H9 (cell line): Measurements from ENCODE around the gene ZDHHC1. TPM values are rescaled to one million over a fixed set of nuclear protein-coding genes. Genes with fewer than 3 reads are reported as not detected.

Experiments used
- DNase-seq: peaks from one replicate; pipeline ENCODE4 v3.0.0-alpha.2; 2017
- H2AFZ ChIP-seq: one replicate; pipeline ENCODE4 v1.6.1; 2013; ENCODE audit warnings: mild to moderate bottlenecking, low read length, control low read depth, moderate library complexity
- H2AK5ac ChIP-seq: 2 replicates; pipeline ENCODE4 v1.6.1; 2013; ENCODE audit warnings: low read length, control low read depth, mixed read lengths; ENCODE audit not compliant: insufficient read length
- H2BK120ac ChIP-seq: one replicate; pipeline ENCODE4 v1.6.1; 2013; ENCODE audit warnings: low read depth, mild to moderate bottlenecking, low read length, control low read depth, inconsistent platforms; ENCODE audit not compliant: poor library complexity, severe bottlenecking
- H2BK12ac ChIP-seq: 2 replicates; pipeline ENCODE4 v1.6.1; 2013; ENCODE audit warnings: low read length, control low read depth, mixed read lengths, low read depth; ENCODE audit not compliant: insufficient read length
- H2BK15ac ChIP-seq: 2 replicates; pipeline ENCODE4 v1.6.1; 2013; ENCODE audit warnings: low read depth, low read length, control low read depth
- H2BK20ac ChIP-seq: one replicate; pipeline ENCODE4 v1.6.1; 2013; ENCODE audit warnings: low read depth, mild to moderate bottlenecking, low read length, control low read depth, inconsistent platforms; ENCODE audit not compliant: poor library complexity, severe bottlenecking
- H2BK5ac ChIP-seq: 2 replicates; pipeline ENCODE4 v1.6.1; 2013; ENCODE audit warnings: low read length, control low read depth, mixed read lengths; ENCODE audit not compliant: insufficient read length
- H3K14ac ChIP-seq: 2 replicates; pipeline ENCODE4 v1.6.1; 2013; ENCODE audit warnings: low read length, control low read depth; ENCODE audit not compliant: insufficient read depth
- H3K18ac ChIP-seq: 2 replicates; pipeline ENCODE4 v1.6.1; 2013; ENCODE audit warnings: low read depth, mild to moderate bottlenecking, mixed read lengths, low read length, control low read depth; ENCODE audit not compliant: insufficient read length
- H3K23ac ChIP-seq: 2 replicates; pipeline ENCODE4 v1.6.1; 2013; ENCODE audit warnings: low read length, control low read depth, mixed read lengths, low read depth; ENCODE audit not compliant: insufficient read length
- H3K23me2 ChIP-seq: 2 replicates; pipeline ENCODE4 v1.6.1; 2013; ENCODE audit warnings: low read depth, mild to moderate bottlenecking, mixed read lengths, low read length, control low read depth; ENCODE audit not compliant: insufficient read length, poor library complexity, severe bottlenecking
- H3K27ac ChIP-seq: 2 replicates; pipeline ENCODE4 v1.5.1; 2013; ENCODE audit warnings: low read length, control low read depth, mixed read lengths, low read depth; ENCODE audit not compliant: insufficient read length
- H3K27me3 ChIP-seq: 2 replicates; pipeline ENCODE4 v1.6.1; 2013; ENCODE audit warnings: low read length, control low read depth, inconsistent platforms; ENCODE audit not compliant: insufficient read depth
- H3K4ac ChIP-seq: 2 replicates; pipeline ENCODE4 v1.6.1; 2013; ENCODE audit warnings: low read depth, mild to moderate bottlenecking, control low read depth, inconsistent platforms, low read length, moderate library complexity
- H3K4me1 ChIP-seq: 2 replicates; pipeline ENCODE4 v1.6.1; 2013; ENCODE audit warnings: low read length, control low read depth, inconsistent platforms; ENCODE audit not compliant: insufficient read depth
- H3K4me2 ChIP-seq: 2 replicates; pipeline ENCODE4 v1.6.1; 2013; ENCODE audit warnings: low read length, control low read depth, mixed read lengths; ENCODE audit not compliant: insufficient read length, insufficient read depth
- H3K56ac ChIP-seq: 2 replicates; pipeline ENCODE4 v1.6.1; 2013; ENCODE audit warnings: low read depth, mild to moderate bottlenecking, mixed read lengths, low read length, control low read depth; ENCODE audit not compliant: insufficient read length
- H3K79me1 ChIP-seq: 2 replicates; pipeline ENCODE4 v1.6.1; 2013; ENCODE audit warnings: low read depth, mild to moderate bottlenecking, moderate library complexity, low read length, control low read depth, inconsistent platforms; ENCODE audit not compliant: insufficient read depth, poor library complexity, severe bottlenecking
- H3K79me2 ChIP-seq: 2 replicates; pipeline ENCODE4 v1.6.1; 2013; ENCODE audit warnings: low read length, control low read depth, inconsistent platforms; ENCODE audit not compliant: insufficient read depth
- H3K9ac ChIP-seq: 2 replicates; pipeline ENCODE4 v1.6.1; 2013; ENCODE audit warnings: low read length, control low read depth, mixed read lengths; ENCODE audit not compliant: insufficient read length; ENCODE audit errors: extremely low read depth
- H3K9me3 ChIP-seq: one replicate; pipeline ENCODE4 v1.6.1; 2013; ENCODE audit warnings: low read depth, low read length, inconsistent platforms; ENCODE audit not compliant: control insufficient read depth
- H3T11ph ChIP-seq: one replicate; pipeline ENCODE4 v1.6.1; 2013; ENCODE audit warnings: mild to moderate bottlenecking, low read length, control low read depth, inconsistent platforms
- H4K20me1 ChIP-seq: one replicate; pipeline ENCODE4 v1.6.1; 2013; ENCODE audit not compliant: control insufficient read depth, insufficient read length, insufficient read depth
- H4K5ac ChIP-seq: 2 replicates; pipeline ENCODE4 v1.6.1; 2013; ENCODE audit warnings: low read depth, mild to moderate bottlenecking, mixed read lengths, low read length, control low read depth; ENCODE audit not compliant: insufficient read length
- H4K8ac ChIP-seq: replicated peaks from 2 replicates; pipeline ENCODE4 v1.6.1; 2013; ENCODE audit warnings: low read length, control low read depth, mixed read lengths, low read depth; ENCODE audit not compliant: insufficient read length
- H4K91ac ChIP-seq: 2 replicates; pipeline ENCODE4 v1.6.1; 2013; ENCODE audit warnings: low read depth, mild to moderate bottlenecking, moderate library complexity, mixed read lengths, low read length, control low read depth; ENCODE audit not compliant: insufficient read length
- H3K27ac Mint-ChIP-seq, 3 experiments: 2 replicates in 2 of 3; 3 replicates in 1 of 3; pipeline ENCODE4 v1.8.0; 2020 to 2021; ENCODE audit warnings: mixed read lengths in 3 of 3, mild to moderate bottlenecking in 1 of 3, moderate library complexity in 1 of 3
- H3K27me3 Mint-ChIP-seq: 2 replicates; pipeline ENCODE4 v1.8.0; 2021; ENCODE audit warnings: low read depth, mild to moderate bottlenecking, moderate library complexity, mixed read lengths
- H3K36me3 Mint-ChIP-seq, 3 experiments: 2 replicates in 2 of 3; 3 replicates in 1 of 3; pipeline ENCODE4 v1.8.0; 2020 to 2021; ENCODE audit warnings: low read depth in 3 of 3, mixed read lengths in 3 of 3; ENCODE audit not compliant: insufficient read depth in 1 of 3
- H3K4me1 Mint-ChIP-seq, 2 experiments: 2 replicates each; pipeline ENCODE4 v1.8.0; 2020; ENCODE audit warnings: mixed read lengths in 2 of 2
- H3K4me3 Mint-ChIP-seq, 2 experiments: 2 replicates in 1 of 2; 3 replicates in 1 of 2; pipeline ENCODE4 v1.8.0; 2020 to 2021; ENCODE audit warnings: mild to moderate bottlenecking in 2 of 2, mixed read lengths in 2 of 2, moderate library complexity in 1 of 2
- H3K9me3 Mint-ChIP-seq, 2 experiments: 2 replicates in 1 of 2; 3 replicates in 1 of 2; pipeline ENCODE4 v1.8.0; 2020; ENCODE audit warnings: mild to moderate bottlenecking in 2 of 2, mixed read lengths in 2 of 2, moderate library complexity in 1 of 2
- CTCF ChIP-seq: fragments of 200-600 bp; sonication (generic); conservative IDR thresholded peaks from 3 replicates; pipeline ENCODE4 v1.8.0; 2021; ENCODE audit warnings: antibody characterized with exemption, mild to moderate bottlenecking
- WGBS: extraction: QIAGEN DNeasy Blood & Tissue Kit; methylation state at CpG from one replicate; pipeline ENCODE4 v1.1.7; 2013; ENCODE audit warnings: missing lambda C conversion rate, low lambda C conversion rate, mixed read lengths; ENCODE audit not compliant: insufficient read length; ENCODE audit errors: extremely low coverage; 5-methylcytosine and 5-hydroxymethylcytosine counted together
- total RNA-seq: library from RNA; stranded (reverse); gene quantifications from 2 replicates; pipeline ENCODE4 v1.2.1, GENCODE V29; 2021

The ZDHHC1 gene
- total RNA-seq, 1 experiment from 2014 or later: 3.7 TPM

GRCh38 chr16:67394155-67395104 is 21.8 kb downstream of the ZDHHC1 start:
- no peak overlapping the region for H2BK12ac ChIP-seq
- no peak overlapping the region for H2BK15ac ChIP-seq
- no CpG with 5 or more reads among the region's 88 CpGs for WGBS
- Mint-ChIP-seq H3K27me3 (peaks cover 81% of the 10 kb centered on the region), H3K9me3 (no peaks in the 10 kb centered on the region), H3K4me1 (peaks cover 13 to 32% of the 10 kb centered on the region in 2 experiments), H3K4me3 (peak overlapping the region; percentile 39 to 73), H3K36me3 (no peaks in the 10 kb centered on the region), H3K27ac (no peak overlapping the region)
- no peak overlapping the region for H3K27ac ChIP-seq
- TF ChIP-seq CTCF: no peak
- H3K9me3 ChIP-seq: no peaks in the 10 kb centered on the region
- no peak overlapping the region for H2AK5ac ChIP-seq
- H2BK5ac ChIP-seq: no peak overlapping the region
- no peaks in the 10 kb centered on the region for H3K79me1 ChIP-seq
- no peak overlapping the region for H3T11ph ChIP-seq
- no peak overlapping the region for H4K8ac ChIP-seq
- no peak overlapping the region for H2AFZ ChIP-seq
- H3K4me1 ChIP-seq: no peaks in the 10 kb centered on the region
- peak overlapping the region; percentile 29 for H3K18ac ChIP-seq
- peaks cover 3% of the 10 kb centered on the region for H3K23me2 ChIP-seq
- no peak overlapping the region for H3K4ac ChIP-seq
- peaks cover 2% of the 10 kb centered on the region for H4K20me1 ChIP-seq
- H2BK120ac ChIP-seq: no peak overlapping the region
- DNase-seq: no peak
- peak overlapping the region; percentile 20 for H3K14ac ChIP-seq
- peak overlapping the region; percentile 12 for H3K4me2 ChIP-seq
- H3K23ac ChIP-seq: no peak overlapping the region
- no peaks in the 10 kb centered on the region for H3K79me2 ChIP-seq
- H3K9ac ChIP-seq: no peak overlapping the region
- H4K5ac ChIP-seq: no peak overlapping the region
- H4K91ac ChIP-seq: no peak overlapping the region
- H2BK20ac ChIP-seq: no peak overlapping the region
- H3K56ac ChIP-seq: no peak overlapping the region
- H3K27me3 ChIP-seq: peaks cover 25% of the 10 kb centered on the region; the same call in 1 of the 2 replicates
